CD4-positive, alpha-beta T cell (primary cell): ENCODE results near the gene LSAMP. TPM values are rescaled to one million over a fixed set of nuclear protein-coding genes. Genes with fewer than 3 reads are reported as not detected.

ENCODE experiments used
- ATAC-seq: fragments of 200-7000 bp; cut with Tn5 transposase; one replicate; pipeline ENCODE4 v1.10.0; 2022; ENCODE audit warnings: mild to moderate bottlenecking; ENCODE audit not compliant: poor library complexity
- CTCF ChIA-PET: fragments of 350-600 bp; sonication (Branson Sonifier 250); formaldehyde crosslinking; loops from one replicate; lab custom pipeline; 2021; ENCODE audit warnings: antibody characterized with exemption, inconsistent platforms; lab: Charles Lee
- POLR2A ChIA-PET: fragments of 350-600 bp; sonication (Branson Sonifier 250); formaldehyde crosslinking; loops from one replicate; lab custom pipeline; 2021; ENCODE audit warnings: antibody characterized with exemption, inconsistent platforms; lab: Charles Lee
- DNase-seq, 14 experiments: peaks; one replicate each; pipeline ENCODE4 v3.0.0-alpha.2; 2013 to 2020; ENCODE audit warnings: mixed read lengths in 2 of 14
- H3K27ac ChIP-seq, 2 donors: one replicate each; pipeline versions ENCODE4 v1.5.1 to v1.7.0; 2013; ENCODE audit warnings: low read length in 2 of 2, low read depth in 1 of 2, mild to moderate bottlenecking in 1 of 2
- H3K27me3 ChIP-seq, 2 experiments: 1 replicate in 1 of 2; 2 replicates in 1 of 2; pipeline versions ENCODE4 v1.6.1 to v1.7.0; 2013; ENCODE audit warnings: low read length in 2 of 2, control low read depth in 1 of 2, mild to moderate bottlenecking in 1 of 2, moderate library complexity in 1 of 2; ENCODE audit not compliant: insufficient read depth in 2 of 2, control insufficient read depth in 1 of 2
- H3K36me3 ChIP-seq: one replicate; pipeline ENCODE4 v1.6.1; 2013; ENCODE audit warnings: low read length, control low read depth; ENCODE audit not compliant: insufficient read depth
- H3K4me1 ChIP-seq: one replicate; pipeline ENCODE4 v1.6.1; 2013; ENCODE audit warnings: low read length, control low read depth; ENCODE audit not compliant: insufficient read depth
- H3K4me3 ChIP-seq: one replicate; pipeline ENCODE4 v1.5.1; 2013; ENCODE audit warnings: mild to moderate bottlenecking, low read length, moderate library complexity
- H3K9me3 ChIP-seq, 2 experiments: 1 replicate in 1 of 2; 2 replicates in 1 of 2; pipeline versions ENCODE4 v1.6.1 to v1.7.0; 2013; ENCODE audit warnings: low read length in 2 of 2, mild to moderate bottlenecking in 2 of 2, control low read depth in 1 of 2, moderate library complexity in 1 of 2; ENCODE audit not compliant: control insufficient read depth in 1 of 2, insufficient read depth in 1 of 2
- H3K27ac Mint-ChIP-seq: one replicate; pipeline ENCODE4 v1.8.0; 2020; ENCODE audit warnings: mixed read lengths
- H3K27me3 Mint-ChIP-seq: one replicate; pipeline ENCODE4 v1.8.0; 2021; ENCODE audit warnings: mixed read lengths
- H3K36me3 Mint-ChIP-seq: one replicate; pipeline ENCODE4 v1.8.0; 2021; ENCODE audit warnings: low read depth, mixed read lengths
- H3K4me1 Mint-ChIP-seq: one replicate; pipeline ENCODE4 v1.8.0; 2021; ENCODE audit warnings: low read depth, mixed read lengths
- H3K4me3 Mint-ChIP-seq: one replicate; pipeline ENCODE4 v1.8.0; 2020; ENCODE audit warnings: mild to moderate bottlenecking, mixed read lengths
- H3K9me3 Mint-ChIP-seq: one replicate; pipeline ENCODE4 v1.8.0; 2020; ENCODE audit warnings: mixed read lengths
- CTCF ChIP-seq: fragments of 200-600 bp; IDR thresholded peaks from one replicate; pipeline ENCODE4 v1.8.0; 2022; ENCODE audit warnings: antibody characterized with exemption, mild to moderate bottlenecking
- intact Hi-C, 2 experiments: fragments of 100-400 bp; cut with DNase I in 1 of 2; cut with micrococcal nuclease in 1 of 2; formaldehyde crosslinking; loops; one replicate each; pipeline versions ENCODE4 v1.15.1 to v1.9.0; 2023 to 2025; cut with DNase I, micrococcal nuclease
- total RNA-seq, 174 experiments: library from RNA in 2 of 174; stranded (reverse) in 2 of 174; gene quantifications; one replicate each; pipeline ENCODE4 v1.2.3 and lab custom pipeline; 2021 to 2026

The LSAMP gene
- total RNA-seq, 2 experiments from 2014 or later = not detected

GRCh38 chr3:116443191-116443661, 2.1 kb downstream of the LSAMP start:
- Mint-ChIP-seq H3K27ac (no peak overlapping the region), H3K9me3 (no peaks in the 10 kb centered on the region), H3K4me3 (no peak overlapping the region), H3K27me3 (peaks cover 17% of the 10 kb centered on the region), H3K4me1 (no peaks in the 10 kb centered on the region), H3K36me3 (no peaks in the 10 kb centered on the region)
- no peak for ATAC-seq
- ChIA-PET CTCF (no interaction called here), POLR2A (no interaction called here)
- no peaks in the 10 kb centered on the region for H3K4me1 ChIP-seq
- no peaks in the 10 kb centered on the region for H3K27me3 ChIP-seq
- DNase-seq = no peak
- intact Hi-C loops = no loop called here
- no peak overlapping the region for H3K27ac ChIP-seq
- TF ChIP-seq CTCF = no peak
- peaks cover 0 to 20% of the 10 kb centered on the region in 2 experiments for H3K9me3 ChIP-seq
- no peaks in the 10 kb centered on the region for H3K36me3 ChIP-seq
- H3K4me3 ChIP-seq = no peak overlapping the region

GRCh38 chr3:116442331-116443021, 2.8 kb downstream of the LSAMP start:
- POLR2A ChIA-PET = no interaction called here
- H3K36me3 Mint-ChIP-seq = no peaks in the 10 kb centered on the region
- Histone ChIP-seq H3K9me3 (peaks cover 0 to 20% of the 10 kb centered on the region in 2 experiments), H3K27me3 (no peaks in the 10 kb centered on the region), H3K4me1 (no peaks in the 10 kb centered on the region), H3K36me3 (no peaks in the 10 kb centered on the region), H3K27ac (no peak overlapping the region), H3K4me3 (no peak overlapping the region)
- H3K9me3 Mint-ChIP-seq = no peaks in the 10 kb centered on the region
- H3K27ac Mint-ChIP-seq = no peak overlapping the region
- no peaks in the 10 kb centered on the region for H3K4me1 Mint-ChIP-seq
- H3K4me3 Mint-ChIP-seq = no peak overlapping the region
- no peak for DNase-seq
- H3K27me3 Mint-ChIP-seq = peaks cover 15% of the 10 kb centered on the region
- CTCF ChIA-PET = no interaction called here
- intact Hi-C loops = no loop called here
- no peak for TF ChIP-seq CTCF
- no peak for ATAC-seq

GRCh38 chr3:116441652-116442051, 3.6 kb downstream of the LSAMP start:
- Mint-ChIP-seq H3K36me3 (no peaks in the 10 kb centered on the region), H3K27me3 (peaks cover 15% of the 10 kb centered on the region), H3K27ac (no peak overlapping the region), H3K4me3 (no peak overlapping the region), H3K9me3 (no peaks in the 10 kb centered on the region), H3K4me1 (no peaks in the 10 kb centered on the region)
- no peaks in the 10 kb centered on the region for H3K4me1 ChIP-seq
- CTCF ChIA-PET = no interaction called here
- no peak for TF ChIP-seq CTCF
- peaks cover 0 to 16% of the 10 kb centered on the region in 2 experiments for H3K9me3 ChIP-seq
- no peak for ATAC-seq
- intact Hi-C loops = no loop called here
- H3K27ac ChIP-seq = no peak overlapping the region
- no peak for DNase-seq
- no peaks in the 10 kb centered on the region for H3K36me3 ChIP-seq
- POLR2A ChIA-PET = no interaction called here
- H3K4me3 ChIP-seq = no peak overlapping the region
- no peaks in the 10 kb centered on the region for H3K27me3 ChIP-seq
